ENCODE data around the gene VAV2.

DNA sequence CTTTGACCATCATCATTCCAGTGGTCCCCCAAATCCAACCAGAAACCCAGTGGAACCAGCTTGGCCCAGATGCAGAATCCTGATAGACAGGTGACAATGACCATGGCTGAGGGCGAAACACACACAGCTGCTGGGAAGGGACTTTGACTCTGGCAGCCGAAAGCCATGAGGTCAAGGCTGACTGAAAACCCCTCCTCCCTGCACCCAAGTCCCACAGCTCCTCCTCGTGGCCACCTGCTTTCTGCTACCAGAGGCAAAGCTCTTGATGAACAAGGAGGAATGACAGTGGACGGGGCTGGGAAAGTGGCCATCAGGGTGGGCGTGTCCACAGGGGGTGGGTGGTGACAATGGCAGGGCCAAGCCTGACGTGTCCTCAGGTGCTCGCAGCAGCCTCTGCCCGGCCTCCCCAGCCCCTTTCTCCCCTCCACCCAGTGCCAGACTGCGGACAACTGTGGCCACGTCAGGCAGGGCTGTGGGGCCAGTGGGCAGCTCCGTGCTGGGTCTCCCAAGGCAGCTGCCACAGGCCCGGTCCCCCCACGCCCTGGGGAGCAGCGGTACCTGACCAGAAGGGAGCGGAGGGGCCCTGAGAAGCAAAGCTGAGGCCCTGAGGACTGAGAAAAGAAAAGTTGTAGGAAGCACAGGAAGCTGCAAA is 223.1 kb downstream of the VAV2 start:
- TF ChIP-seq EZH2phosphoT487 (conservative IDR thresholded peaks at IDR 0.05; ENCODE audit: low read length) (no peak), CTCF (IDR thresholded peaks at IDR 0.05; ENCODE audit: insufficient read depth, low read length, poor library complexity, severe bottlenecking) (no peak)
